Stimulated activated CD8-positive, alpha-beta memory T cell treated with anti-CD3 and anti-CD28 coated beads, Interleukin-2, amount 100 ng/mL, for 1 hour (primary cell): ENCODE results near the gene MSRB1.

Experiments used
- DNase-seq, 2 donors: peaks; one replicate each; pipeline ENCODE4 v3.0.0-alpha.2; 2020; ENCODE audit warnings: low read depth in 2 of 2

Gene MSRB1

GRCh38 chr16:1917665-1918350, 25.2 kb downstream of the MSRB1 start:
- DNase-seq: no peak

- DNase-seq: no peak
Measured at GRCh38 chr16:1917056-1917664, 25.8 kb downstream of the MSRB1 start.

DNA sequence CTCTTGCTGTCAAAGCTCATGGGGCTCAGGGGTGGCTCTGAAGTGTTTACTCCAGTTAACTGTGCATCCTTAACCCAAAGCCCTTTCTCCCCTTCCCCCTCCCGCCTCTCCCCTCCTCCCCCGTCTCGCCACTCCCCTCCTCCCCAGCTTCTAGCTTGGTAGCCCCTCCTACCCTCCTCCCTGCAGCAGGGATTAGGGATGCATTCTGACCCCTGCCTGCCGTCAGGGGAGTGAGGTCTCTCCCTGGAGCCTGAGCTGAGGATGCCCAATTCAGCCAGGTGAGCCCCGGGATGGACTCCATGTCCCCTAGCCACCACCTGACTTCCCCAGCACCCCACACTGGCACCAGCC, 26.4 kb downstream of the MSRB1 start:
- no peak for DNase-seq

GRCh38 chr16:1915732-1916639, 27.0 kb downstream of the MSRB1 start:
- DNase-seq: no peak

DNA sequence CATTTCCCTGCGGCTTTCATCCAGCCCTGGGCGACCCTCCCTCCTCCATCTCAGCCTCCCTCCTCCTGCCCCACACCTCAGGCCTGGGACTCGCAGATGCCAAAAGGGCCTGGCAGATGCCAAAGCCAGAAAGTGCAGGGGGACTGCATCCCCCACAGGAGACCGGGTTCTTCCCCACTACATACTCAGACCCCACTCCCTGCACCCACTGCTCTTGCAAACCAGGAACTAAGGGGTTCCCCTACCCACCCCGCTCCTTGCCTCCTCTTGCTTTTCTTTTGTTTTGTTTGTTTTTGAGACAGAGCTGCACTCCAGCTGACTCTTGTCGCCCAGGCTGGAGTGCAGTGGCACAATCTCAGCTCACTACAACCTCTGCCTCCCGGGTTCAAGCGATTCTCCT, 28.0 kb downstream of the MSRB1 start:
- DNase-seq: no peak

- no peak for DNase-seq
Measured at GRCh38 chr16:1914084-1914608, 28.9 kb downstream of the MSRB1 start.

GRCh38 chr16:1913327-1914083, 29.5 kb downstream of the MSRB1 start:
- no peak for DNase-seq

- no peak for DNase-seq
Measured at GRCh38 chr16:1912215-1912543, 30.8 kb downstream of the MSRB1 start.

GRCh38 chr16:1911467-1912214, 31.4 kb downstream of the MSRB1 start:
- no peak for DNase-seq

DNA sequence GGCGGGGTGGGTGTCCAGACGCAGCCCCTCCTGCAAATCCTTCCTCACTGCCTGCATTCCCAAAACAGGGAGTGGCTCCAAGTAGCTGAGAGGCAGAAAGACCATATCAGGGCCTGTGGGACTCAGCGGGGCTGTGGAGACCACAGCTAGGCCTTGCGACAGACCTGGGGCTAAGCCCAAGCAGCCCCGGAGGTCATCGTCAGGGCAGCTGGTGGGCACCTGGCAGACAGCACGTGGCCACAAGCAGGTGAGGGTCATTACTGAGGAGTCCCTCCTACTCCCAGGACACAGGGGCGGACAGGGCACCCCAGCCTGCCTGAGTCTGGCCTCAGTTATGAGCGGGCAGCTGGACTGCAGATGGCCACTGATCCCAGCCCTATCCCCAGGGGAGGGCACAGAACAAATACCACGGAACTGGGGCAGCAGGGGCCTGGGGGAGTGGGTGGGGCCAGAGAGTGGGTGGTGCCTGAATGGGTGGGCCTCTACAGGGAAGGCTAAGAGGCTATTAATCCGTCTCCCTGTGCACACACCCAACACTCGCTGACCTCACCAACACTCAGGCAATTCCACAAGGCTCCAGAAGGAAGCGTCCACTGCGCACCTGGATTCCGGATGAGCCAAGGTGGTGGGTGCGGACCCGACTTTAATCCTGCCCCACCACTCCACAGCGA, 33.3 kb downstream of the MSRB1 start:
- no peak for DNase-seq

- DNase-seq: no peak
Measured at GRCh38 chr16:1908983-1909382, 34.0 kb downstream of the MSRB1 start.

- no peak for DNase-seq
Measured at GRCh38 chr16:1908184-1908583, 34.8 kb downstream of the MSRB1 start.

DNA sequence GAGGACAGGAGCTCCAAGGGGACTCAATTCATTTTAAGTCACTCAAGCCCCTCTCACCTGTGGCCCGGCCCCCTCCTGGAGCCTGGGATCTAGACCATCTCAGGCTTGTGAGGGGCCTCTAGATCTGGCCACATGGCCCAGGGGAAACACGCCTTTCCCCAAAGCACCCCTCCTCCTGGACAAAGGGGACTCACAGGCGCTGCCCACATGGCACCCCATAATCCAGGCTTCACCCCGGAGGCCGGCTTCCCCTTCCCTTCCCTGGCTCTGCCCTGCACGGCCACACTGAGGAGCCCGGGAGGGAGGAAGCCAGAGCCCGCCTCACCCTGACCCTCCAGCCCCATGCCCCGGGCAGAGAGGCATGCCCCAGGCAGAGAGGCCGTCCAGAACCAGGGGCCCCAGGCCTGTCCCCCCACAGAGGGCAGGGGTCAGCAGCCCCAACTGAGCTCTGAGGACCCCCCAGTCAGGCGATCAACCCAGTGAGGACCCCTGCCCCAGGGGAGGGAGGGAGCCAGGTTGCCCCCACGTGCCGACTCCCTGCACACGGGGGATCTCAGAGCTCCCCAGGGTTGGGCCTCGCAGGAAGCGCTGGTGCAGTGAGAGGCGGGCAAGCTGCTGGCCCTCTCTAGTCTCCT, 35.7 kb downstream of the MSRB1 start:
- no peak for DNase-seq

DNA sequence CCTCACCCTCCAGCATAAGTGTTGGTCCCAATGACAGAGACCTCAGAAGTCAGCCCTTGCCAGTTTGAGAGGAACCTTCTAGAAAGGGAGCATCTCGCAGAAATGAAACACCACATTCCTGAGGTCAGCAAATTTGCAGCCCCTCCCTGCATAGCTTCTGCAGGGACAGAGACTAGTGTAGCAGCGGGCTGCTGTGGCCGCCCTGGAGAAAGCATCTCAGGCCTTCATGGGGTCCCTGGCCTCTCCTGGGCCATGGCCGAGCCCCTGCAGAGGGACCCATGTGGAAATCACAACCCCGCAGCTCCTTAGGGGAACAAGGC, 36.2 kb downstream of the MSRB1 start:
- DNase-seq: no peak

- DNase-seq: no peak
Measured at GRCh38 chr16:1906055-1906845, 36.7 kb downstream of the MSRB1 start.

DNA sequence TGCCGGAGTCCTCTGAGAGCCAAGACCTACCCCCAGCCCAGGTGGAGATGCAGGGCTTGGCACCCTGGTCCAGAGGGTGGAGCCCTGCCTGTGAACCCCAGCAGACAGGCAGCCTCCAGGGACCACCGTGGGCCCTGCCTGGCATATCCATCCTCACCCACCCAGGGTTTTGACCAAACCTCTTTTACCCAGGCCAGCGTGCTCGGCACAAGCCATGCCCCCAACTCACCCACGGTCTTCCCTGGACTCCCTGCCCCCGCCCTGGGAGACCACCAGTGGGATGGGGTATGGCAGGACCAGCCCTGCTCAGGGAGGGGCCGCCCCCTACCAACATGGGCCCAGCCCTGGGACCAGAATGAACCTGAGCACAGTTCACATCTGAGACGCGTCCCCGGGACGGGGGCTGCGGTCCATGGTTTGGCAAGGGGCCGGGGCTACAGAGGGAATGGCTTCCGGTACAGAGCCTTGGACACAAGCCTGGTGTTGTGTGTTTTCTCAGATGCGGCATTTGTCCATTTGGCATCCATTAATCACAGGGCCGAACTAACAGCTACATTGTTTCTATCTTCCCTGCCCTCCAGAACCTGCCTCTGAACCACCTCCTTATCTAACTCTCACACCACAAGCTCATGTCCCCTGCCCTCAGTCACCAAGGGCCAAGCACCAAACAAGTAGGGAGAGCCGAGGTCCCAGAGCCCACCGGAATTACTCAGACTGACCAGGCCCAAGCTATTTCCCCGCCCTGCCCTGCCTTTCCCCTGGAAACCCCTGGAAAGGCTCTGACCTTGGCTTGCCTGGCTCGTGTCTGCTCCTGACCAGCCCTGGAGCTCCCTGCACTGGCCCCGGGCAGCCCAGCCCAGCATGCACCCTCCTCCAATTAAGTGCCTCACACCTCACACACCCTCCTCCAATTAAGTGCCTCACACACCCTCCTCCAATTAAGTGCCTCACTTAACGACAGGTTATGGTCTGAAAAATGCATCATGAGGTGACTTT, 38.9 kb downstream of the MSRB1 start:
- no peak for DNase-seq

- no peak for DNase-seq
Measured at GRCh38 chr16:1903220-1903574, 39.8 kb downstream of the MSRB1 start.

GRCh38 chr16:1902547-1903219, 40.3 kb downstream of the MSRB1 start:
- DNase-seq: no peak
